GM18867 (cell line): ENCODE results near the gene TMA16.

Experiments used
- ATAC-seq: cut with Tn5 transposase; IDR thresholded peaks from one replicate; pipeline ENCODE4 v1.9.1; 2021; ENCODE audit warnings: mild to moderate bottlenecking, moderate library complexity; ENCODE audit not compliant: unreplicated experiment

The TMA16 gene

GRCh38 chr4:163558539-163559044 lies 64.1 kb downstream of the TMA16 start:
- peak; percentile 51 for ATAC-seq

DNA sequence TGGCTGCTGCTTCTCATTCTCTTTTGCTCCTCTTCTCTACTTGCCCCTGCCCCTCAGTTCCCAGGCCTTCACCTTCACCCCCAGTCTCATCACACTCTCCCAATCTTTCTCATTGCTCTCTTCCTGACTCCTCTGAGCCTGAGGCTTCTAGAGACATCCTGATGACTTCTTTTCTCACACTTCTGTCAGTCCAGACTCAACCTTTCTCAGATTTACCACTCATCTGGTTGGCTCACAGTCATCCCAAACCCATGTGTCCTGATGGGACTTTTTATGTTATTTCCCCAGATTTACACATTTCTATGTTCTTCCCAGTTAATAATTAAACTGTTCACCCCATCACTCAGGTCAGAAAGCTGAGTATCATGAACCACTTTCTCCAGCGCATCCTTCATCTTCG lies 68.0 kb downstream of the TMA16 start:
- peak; percentile 36 for ATAC-seq

GRCh38 chr4:163563592-163563991 lies 69.1 kb downstream of the TMA16 start:
- no peak for ATAC-seq

- ATAC-seq, result no peak
Observed at GRCh38 chr4:163564221-163564720, 69.8 kb downstream of the TMA16 start.

DNA sequence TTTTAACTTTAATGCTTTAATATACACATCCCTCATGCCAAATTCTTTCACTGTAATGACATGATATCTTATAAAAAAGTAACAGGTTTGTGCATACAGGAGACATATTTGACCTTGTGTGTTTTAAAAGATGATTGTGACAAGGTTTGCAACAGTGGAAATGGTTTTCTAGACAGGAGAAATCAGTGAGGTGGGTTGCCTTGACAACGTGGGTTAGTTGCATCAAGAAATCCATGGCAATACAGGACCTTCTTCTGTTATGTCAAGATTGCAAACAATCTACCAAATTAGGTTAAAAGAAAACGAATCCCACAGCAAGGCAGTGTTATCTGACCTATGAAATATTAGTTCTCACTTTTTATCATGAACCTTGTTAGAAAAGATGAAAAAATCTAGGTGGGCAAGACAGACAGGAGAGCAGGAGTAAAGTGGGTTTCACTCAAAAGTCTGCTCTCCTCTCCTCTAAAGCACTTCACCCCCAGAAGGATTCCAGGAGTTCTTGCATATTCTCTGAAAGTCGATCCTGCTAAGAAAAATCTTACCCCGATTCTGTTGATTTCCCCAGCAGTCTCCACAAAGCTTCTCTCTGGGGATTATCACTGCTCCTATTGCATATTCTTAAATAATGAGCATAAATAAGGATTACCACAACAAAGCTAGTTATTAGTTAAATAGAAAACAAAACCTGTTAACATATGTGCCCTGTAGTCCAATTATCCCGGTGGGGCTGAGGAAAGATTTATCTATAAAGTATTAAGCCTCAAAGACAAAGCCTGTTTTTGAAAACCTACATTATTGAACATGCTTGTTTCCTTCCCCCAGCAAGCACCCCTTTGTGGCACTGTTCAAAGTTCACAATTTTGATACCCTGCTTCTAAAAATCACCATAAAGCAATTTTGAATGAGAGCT lies 71.0 kb downstream of the TMA16 start:
- ATAC-seq, result no peak

DNA sequence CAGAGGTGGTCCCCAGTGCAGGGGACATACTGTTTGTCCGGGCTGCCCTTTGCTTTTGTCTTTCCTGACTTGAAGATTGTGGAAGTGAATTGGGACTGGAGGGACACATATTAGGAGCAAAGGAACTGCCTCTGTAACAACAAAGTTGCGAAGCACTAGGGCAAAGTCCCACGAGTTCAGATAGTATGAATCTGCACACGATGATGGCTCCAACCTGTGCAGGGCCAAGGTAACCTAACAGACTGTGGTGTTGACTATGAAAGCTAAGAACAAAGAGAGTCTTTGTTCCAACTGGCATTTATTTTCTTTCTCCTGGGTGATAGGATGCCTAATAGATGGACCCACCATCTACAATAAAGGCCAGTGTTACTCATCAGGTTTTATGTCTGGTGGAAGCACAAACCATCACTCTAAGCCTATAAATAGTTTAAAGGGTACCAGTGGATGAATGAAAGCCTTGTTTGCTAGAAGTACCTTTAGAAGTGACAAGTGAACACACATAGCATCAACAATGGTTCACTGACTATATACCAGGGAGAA lies 71.8 kb downstream of the TMA16 start:
- ATAC-seq, result no peak

DNA sequence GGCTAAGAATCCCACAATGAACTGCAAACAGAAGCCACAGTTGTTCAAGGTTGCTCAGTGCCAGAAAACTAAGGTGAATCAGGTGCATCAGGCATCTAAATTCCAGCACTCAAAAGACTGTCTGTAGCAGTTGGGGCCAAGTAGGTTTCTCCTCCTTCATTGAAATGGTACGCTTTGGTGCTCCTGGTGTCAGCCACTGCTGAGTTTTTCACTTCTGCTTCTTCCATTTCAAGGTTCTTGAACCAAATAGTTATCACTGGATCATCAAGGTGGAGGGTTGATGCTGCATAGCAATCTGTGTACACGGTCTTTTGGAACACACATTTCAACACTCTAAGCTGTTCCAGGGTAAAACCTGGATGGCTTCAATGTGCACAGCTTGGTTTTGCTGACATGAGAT lies 74.4 kb downstream of the TMA16 start:
- peak; percentile 74 for ATAC-seq
